Measurements from ENCODE around the gene DHRS1. TPM values are rescaled to one million over a fixed set of nuclear protein-coding genes. Genes with fewer than 3 reads are reported as not detected.

DHRS1 gene
- total and polyA plus RNA-seq, 9 of the 15 experiments (the other 6 are each of a cell fraction or from before 2014, with no cell fraction given), result 7.3 to 33.6 (median 13.3) TPM

- TF ChIP-seq EP300 (IDR thresholded peaks at IDR 0.05; ENCODE audit: low read length) (peak; percentile 62), MECOM (CRISPR knock-in tag; IDR thresholded peaks at IDR 0.05) (no peak), TBL1XR1 (IDR thresholded peaks at IDR 0.05; ENCODE audit: low read length in 2 of 2) (no peak), TAF1 (IDR thresholded peaks at IDR 0.05; ENCODE audit: control insufficient read depth, extremely low read depth, insufficient read depth, low read length, severe bottlenecking) (no peak), ZNF699 (CRISPR knock-in tag; IDR thresholded peaks at IDR 0.05; ENCODE audit: insufficient replicate concordance) (no peak), ZNF354B (CRISPR knock-in tag; IDR thresholded peaks at IDR 0.05) (no peak), CBFA2T2 (conservative IDR thresholded peaks at IDR 0.05) (peak; percentile 75), PYGO2 (tag; IDR thresholded peaks at IDR 0.05) (no peak), ZNF785 (CRISPR knock-in tag; IDR thresholded peaks at IDR 0.05) (no peak), CBFA2T3 (IDR thresholded peaks at IDR 0.05) (peak; percentile 86), OTX1 (CRISPR knock-in tag; IDR thresholded peaks at IDR 0.05) (no peak), NFYB (IDR thresholded peaks at IDR 0.05; ENCODE audit: extremely low read depth, insufficient read length) (no peak), ZBTB49 (CRISPR knock-in tag; IDR thresholded peaks at IDR 0.05; ENCODE audit: borderline replicate concordance) (no peak), ZNF764 (CRISPR knock-in tag; IDR thresholded peaks at IDR 0.05; ENCODE audit: low read depth) (no peak), NFIC (IDR thresholded peaks at IDR 0.05) (peak; percentile 48), CHD2 (IDR thresholded peaks at IDR 0.05; ENCODE audit: low read depth, low read length) (no peak), TARDBP (IDR thresholded peaks at IDR 0.05) (no peak), ZNF707 (CRISPR knock-in tag; conservative IDR thresholded peaks at IDR 0.05) (no peak), NELFE (IDR thresholded peaks at IDR 0.05; ENCODE audit: insufficient read depth, insufficient read length) (no peak), KDM1A (IDR thresholded peaks at IDR 0.05) (peak in 1 of 2 experiments; percentile 16; a peak in 1 of 4 replicates), XRCC4 (IDR thresholded peaks at IDR 0.05; ENCODE audit: extremely low read depth, insufficient read depth, insufficient read length) (no peak), TSC22D4 (tag; IDR thresholded peaks at IDR 0.05) (no peak), SMC3 (conservative IDR thresholded peaks at IDR 0.05; ENCODE audit: insufficient read depth, low read depth, low read length) (no peak), ZEB2 (IDR thresholded peaks at IDR 0.05) (peak; percentile 91), HOXB6 (CRISPR knock-in tag; IDR thresholded peaks at IDR 0.05; ENCODE audit: borderline replicate concordance) (no peak), HOMEZ (CRISPR knock-in tag; IDR thresholded peaks at IDR 0.05) (no peak), VEZF1 (CRISPR knock-in tag; IDR thresholded peaks at IDR 0.05) (no peak), ZNF197 (CRISPR knock-in tag; IDR thresholded peaks at IDR 0.05; ENCODE audit: low read depth) (no peak)
Observed at GRCh38 chr14:24274101-24274543, 25.5 kb downstream of the DHRS1 start (continued).

Measured in K562 (cell line).